ENCODE measurements around the gene MIGA2. TPM values are rescaled to one million over a fixed set of nuclear protein-coding genes. Genes with fewer than 3 reads are reported as not detected.

The MIGA2 gene
- total and polyA plus RNA-seq, 4 donors: 8.0 to 42.6 (median 16.9) TPM

DNA sequence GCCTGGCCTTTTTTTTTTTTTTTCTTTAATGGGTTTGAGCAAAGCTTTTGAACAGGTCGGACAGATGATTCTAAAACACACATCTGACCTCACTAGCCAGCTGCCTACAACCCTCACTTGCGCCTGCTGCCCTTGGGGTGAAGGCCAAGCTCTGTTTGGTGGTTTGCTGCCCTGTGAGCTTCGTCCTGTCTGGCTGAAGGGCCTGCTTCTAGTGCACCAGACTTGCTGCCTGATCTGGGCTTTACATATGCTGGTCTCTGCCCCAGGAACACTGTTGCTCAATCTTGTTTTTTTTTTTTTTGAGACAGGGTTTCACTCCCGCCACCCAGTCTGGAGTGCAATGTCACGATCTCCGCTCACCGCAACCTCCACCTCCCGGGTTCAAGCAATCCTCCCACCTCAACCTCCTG is 28.1 kb downstream of the MIGA2 start (continued):
- peak; percentile 94 to 95 for TF ChIP-seq HNF4A (conservative IDR thresholded peaks at IDR 0.05)
- TF ChIP-seq MAX (IDR thresholded peaks at IDR 0.05): peak; percentile 75
- TF ChIP-seq CTCF (IDR thresholded peaks at IDR 0.05; ENCODE audit: low read depth, low read length, missing input control): no peak
- TF ChIP-seq ATF3 (IDR thresholded peaks at IDR 0.05): peak; percentile 35
- peak; percentile 67 for TF ChIP-seq TAF1 (conservative IDR thresholded peaks at IDR 0.05)
- no peak for TF ChIP-seq GABPA (IDR thresholded peaks at IDR 0.05 in 1 of 2, conservative IDR thresholded peaks at IDR 0.05 in 1 of 2)
- peak; percentile 55 for TF ChIP-seq FOXA1 (IDR thresholded peaks at IDR 0.05)
- peak; percentile 93 for TF ChIP-seq SP1 (IDR thresholded peaks at IDR 0.05)
- TF ChIP-seq NR2F2 (IDR thresholded peaks at IDR 0.05): peak; percentile 64
- TF ChIP-seq YY1 (IDR thresholded peaks at IDR 0.05): peak; percentile 64

- peaks cover 22 to 55% (median 42%) of the 10 kb centered on the region in 4 donors for H3K4me1 ChIP-seq (ENCODE audit: control insufficient read depth in 4 of 4, insufficient read depth in 4 of 4, low read length in 3 of 4)
- no peaks in the 10 kb centered on the region for H3K9me3 ChIP-seq (ENCODE audit: control insufficient read depth in 4 of 4, low read length in 3 of 4)
- DNase-seq (ENCODE audit: low spot score): no peak
- WGBS: 95% methylated on average over 19 of the region's 19 CpGs
- H3K4me3 ChIP-seq (ENCODE audit: low read depth in 1 of 3, low read length in 3 of 3): no peak overlapping the region
- H3K27me3 ChIP-seq (ENCODE audit: control insufficient read depth in 4 of 4, insufficient read depth in 4 of 4, low read length in 3 of 4): no peaks in the 10 kb centered on the region
- H3K36me3 ChIP-seq (ENCODE audit: control insufficient read depth in 4 of 4, insufficient read depth in 3 of 4, low read depth in 1 of 4, low read length in 3 of 4): peaks cover 0 to 6% (median 0%) of the 10 kb centered on the region in 4 donors
- no peak overlapping the region for H3K9ac ChIP-seq (ENCODE audit: low read depth in 1 of 2, low read length in 2 of 2)
- H3K27ac ChIP-seq (ENCODE audit: low read depth in 1 of 2, low read length in 2 of 2): peak overlapping the region in 1 of 2 donors; percentile 90
- TF ChIP-seq, protein P1, sequence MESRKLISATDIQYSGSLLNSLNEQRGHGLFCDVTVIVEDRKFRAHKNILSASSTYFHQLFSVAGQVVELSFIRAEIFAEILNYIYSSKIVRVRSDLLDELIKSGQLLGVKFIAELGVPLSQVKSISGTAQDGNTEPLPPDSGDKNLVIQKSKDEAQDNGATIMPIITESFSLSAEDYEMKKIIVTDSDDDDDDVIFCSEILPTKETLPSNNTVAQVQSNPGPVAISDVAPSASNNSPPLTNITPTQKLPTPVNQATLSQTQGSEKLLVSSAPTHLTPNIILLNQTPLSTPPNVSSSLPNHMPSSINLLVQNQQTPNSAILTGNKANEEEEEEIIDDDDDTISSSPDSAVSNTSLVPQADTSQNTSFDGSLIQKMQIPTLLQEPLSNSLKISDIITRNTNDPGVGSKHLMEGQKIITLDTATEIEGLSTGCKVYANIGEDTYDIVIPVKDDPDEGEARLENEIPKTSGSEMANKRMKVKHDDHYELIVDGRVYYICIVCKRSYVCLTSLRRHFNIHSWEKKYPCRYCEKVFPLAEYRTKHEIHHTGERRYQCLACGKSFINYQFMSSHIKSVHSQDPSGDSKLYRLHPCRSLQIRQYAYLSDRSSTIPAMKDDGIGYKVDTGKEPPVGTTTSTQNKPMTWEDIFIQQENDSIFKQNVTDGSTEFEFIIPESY (IDR thresholded peaks at IDR 0.05): no peak
- TF ChIP-seq FOXA1 (IDR thresholded peaks at IDR 0.05): no peak
- no peak for TF ChIP-seq YY1 (IDR thresholded peaks at IDR 0.05)
- no peak for TF ChIP-seq SP1 (IDR thresholded peaks at IDR 0.05)
- TF ChIP-seq HNF4G (IDR thresholded peaks at IDR 0.05): no peak
- no peak for TF ChIP-seq EGR1 (IDR thresholded peaks at IDR 0.05; ENCODE audit: low read depth in 2 of 2)
- TF ChIP-seq RXRA (IDR thresholded peaks at IDR 0.05): no peak
- TF ChIP-seq NR2F2 (IDR thresholded peaks at IDR 0.05): no peak
- TF ChIP-seq RAD21 (IDR thresholded peaks at IDR 0.05): no peak
- no peak for TF ChIP-seq FOXA2 (IDR thresholded peaks at IDR 0.05)
- TF ChIP-seq GABPA (IDR thresholded peaks at IDR 0.05 in 1 of 2, conservative IDR thresholded peaks at IDR 0.05 in 1 of 2): no peak
Measured at GRCh38 chr9:129068110-129068509, 31.7 kb downstream of the MIGA2 start.
